A549 treated with AZD9567 at 1 μM for 4 hours (cell line): ENCODE measurements around the gene SHANK2. TPM values are rescaled to one million over a fixed set of nuclear protein-coding genes. Genes with fewer than 3 reads are reported as not detected.

Source experiments
- total RNA-seq: library from RNA; stranded (reverse); fragments of 200-300 nt; extraction: Qiagen RNA extraction; gene quantifications from 5 replicates; pipeline ENCODE4 v1.2.3, GENCODE V29; 2022; ENCODE audit not compliant: insufficient read depth

SHANK2 gene
- 5.7 to 11.1 TPM (median 7.2 TPM) in 5 replicates for total RNA-seq

DNA sequence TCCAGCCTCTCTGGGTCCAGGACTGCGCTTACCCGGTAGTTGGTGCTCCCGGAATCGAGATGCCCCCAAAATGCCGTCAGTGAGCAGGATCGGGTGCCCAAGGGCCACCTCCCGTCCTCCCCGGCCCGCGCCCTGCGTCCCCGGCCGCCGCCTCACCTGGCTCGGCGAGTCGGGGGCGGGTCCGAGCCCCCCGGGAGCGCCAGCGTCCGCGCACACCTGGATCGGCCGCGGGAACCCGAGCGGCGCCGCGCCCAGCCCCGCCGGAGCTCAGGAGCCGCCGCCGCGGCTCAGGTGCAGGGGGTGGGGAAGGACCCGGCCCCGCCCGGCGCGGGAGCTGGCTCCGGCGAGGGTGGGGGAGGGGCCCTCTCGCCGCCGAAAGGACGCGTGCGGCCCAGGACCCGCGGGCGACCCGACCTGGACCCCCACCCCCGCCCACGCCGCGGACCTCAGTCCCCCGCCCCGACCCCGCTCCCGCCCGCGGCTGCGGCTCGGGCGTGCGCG lies at the start of gene SHANK2:
Gene SHANK2, minus strand, starts transcription at position 309 of the 501 bp plus-strand sequence. CDS start 105,251 bp downstream, outside the sequence.

Other genes with a start within 250 kb of the SHANK2 start
- gene DHCR7, start 195.8 kb upstream of the SHANK2 start, total RNA-seq = 37.5 to 52.8 TPM (median 50.6 TPM) in 5 replicates
- gene NADSYN1, start 200.6 kb upstream of the SHANK2 start, total RNA-seq = 49.8 to 54.3 TPM (median 51.6 TPM) in 5 replicates